ENCODE data around the gene PRPF8. TPM values are rescaled to one million over a fixed set of nuclear protein-coding genes. Genes with fewer than 3 reads are reported as not detected.

Gene PRPF8
- total and polyA plus RNA-seq, 2 of the 8 experiments (the other 6 are each of a cell fraction or from before 2014, with no cell fraction given), result 329 to 337 TPM

DNA sequence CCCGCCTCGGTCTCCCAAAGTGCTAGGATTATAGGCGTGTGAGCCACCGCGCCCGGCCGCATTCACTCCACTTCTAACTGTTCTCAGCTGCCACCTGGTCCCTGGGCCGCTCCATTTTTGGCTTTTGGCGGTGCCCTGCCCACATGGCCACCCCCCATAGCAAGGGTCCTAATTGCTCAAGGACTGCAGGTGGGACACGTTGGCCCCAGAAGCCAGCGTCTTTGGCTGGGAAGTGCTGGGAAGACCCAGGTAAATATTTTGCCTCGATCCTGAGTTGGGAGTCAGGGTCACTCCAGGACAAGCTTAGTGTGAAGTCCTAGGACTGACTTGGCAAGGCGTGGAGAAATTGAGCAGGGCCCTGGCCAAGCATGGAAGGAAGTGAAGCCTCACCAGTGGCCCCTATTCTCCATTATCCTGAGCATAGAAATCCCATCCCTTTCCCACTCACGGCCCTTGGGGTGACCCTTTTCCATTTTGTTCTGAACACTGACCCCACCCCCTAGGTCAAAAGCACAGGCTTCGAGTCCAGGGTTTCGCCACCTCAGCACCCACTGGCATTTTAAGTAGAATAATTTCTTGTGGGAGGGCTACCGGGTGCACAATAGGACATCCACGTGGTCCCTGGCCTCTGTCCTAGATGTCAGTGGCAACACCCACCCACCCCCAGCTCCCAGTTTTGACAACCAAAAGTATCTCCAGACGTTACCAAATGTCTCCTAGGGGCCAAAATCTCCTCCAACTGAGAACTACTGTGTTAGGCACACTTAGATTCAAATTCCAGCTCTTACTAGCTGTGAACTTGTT, 33.9 kb upstream of the PRPF8 start:
- no peak overlapping the region for H3K9ac ChIP-seq (replicated peaks in 1 of 4; ENCODE audit: extremely low read depth in 1 of 4, low read depth in 3 of 4, low read length in 3 of 4)
- no peak overlapping the region for H3K4me3 ChIP-seq (ENCODE audit: extremely low read depth in 1 of 4, insufficient read depth in 2 of 4, low read depth in 3 of 4, low read length in 4 of 4)
- ChIA-PET CTCF (ENCODE audit: partially characterized antibody) (interaction anchor here (1.3 to 6.9 kb wide), 4 partner anchors 12 to 64 kb away, joined by 3 to 117 read pairs (median 38); no protein-coding TSS in a partner anchor), POLR2A (ENCODE audit: partially characterized antibody) (interaction anchor here (0.9 to 2.1 kb wide), 4 partner anchors 10 to 44 kb away, joined by 3 to 12 read pairs (median 4); no protein-coding TSS in a partner anchor)
- H3K4ac ChIP-seq (replicated peaks; ENCODE audit: insufficient read length, low read depth, low read length), result peak overlapping the region; percentile 78
- H3K14ac ChIP-seq (ENCODE audit: insufficient read length), result no peak overlapping the region
- peaks cover 0 to 4% of the 10 kb centered on the region in 2 experiments for H4K20me1 ChIP-seq (replicated peaks in 1 of 2; ENCODE audit: control insufficient read depth in 1 of 2, insufficient read depth in 2 of 2, low read length in 2 of 2)
- no peak overlapping the region for H2BK120ac ChIP-seq (replicated peaks; ENCODE audit: low read depth, low read length)
- DNase-seq (ENCODE audit: low read depth in 1 of 2, low spot score in 2 of 2), result no peak
- H3K4me1 ChIP-seq (replicated peaks in 1 of 4; ENCODE audit: control insufficient read depth in 3 of 4, insufficient read depth in 4 of 4, low read length in 3 of 4), result peaks cover 0 to 15% (median 11%) of the 10 kb centered on the region in 4 experiments; a peak in 6 of 7 replicates
- H3K36me3 ChIP-seq (ENCODE audit: control insufficient read depth in 2 of 4, insufficient read depth in 4 of 4, low read length in 3 of 4), result no peaks in the 10 kb centered on the region
- H2AFZ ChIP-seq (ENCODE audit: low read length), result no peak overlapping the region
- H3K4me2 ChIP-seq (ENCODE audit: insufficient read depth in 1 of 2, low read depth in 2 of 2, low read length in 2 of 2), result peak overlapping the region in 1 of 2 experiments; percentile 97; a peak in 1 of 4 replicates
- no peak overlapping the region for H2BK20ac ChIP-seq (ENCODE audit: low read length)
- H3K79me1 ChIP-seq (ENCODE audit: low read depth, low read length), result peaks cover 4% of the 10 kb centered on the region; the same call in 1 of the 2 replicates
- H4K5ac ChIP-seq (ENCODE audit: insufficient read length, low read depth, low read length), result peak overlapping the region; percentile 13
- H3K27me3 ChIP-seq (replicated peaks in 1 of 4; ENCODE audit: control insufficient read depth in 3 of 4, extremely low read depth in 1 of 4, insufficient read depth in 3 of 4, low read length in 3 of 4), result no peaks in the 10 kb centered on the region
- 91% methylated on average over 19 of the region's 19 CpGs; no CpG with 5 or more reads in 1 of the 2 experiments for WGBS, 2 experiments (ENCODE audit: extremely low coverage in 1 of 2, insufficient coverage in 1 of 2, insufficient read length in 1 of 2, insufficient replicate concordance in 2 of 2, low coverage in 1 of 2, low lambda C conversion rate in 2 of 2, missing lambda C conversion rate in 1 of 2)
- no peak overlapping the region for H3K27ac ChIP-seq (ENCODE audit: low read depth, low read length)
- no peak for FAIRE-seq
- H3K23ac ChIP-seq (ENCODE audit: insufficient read length), result no peak overlapping the region
- H3K18ac ChIP-seq (ENCODE audit: extremely low read depth, low read length), result no peak overlapping the region
- H3K9me3 ChIP-seq (ENCODE audit: insufficient read depth in 2 of 2, low read depth in 1 of 2, low read length in 1 of 2), result no peaks in the 10 kb centered on the region
- H4K91ac ChIP-seq (replicated peaks; ENCODE audit: insufficient read length, low read length), result peak overlapping the region; percentile 68
- no peak overlapping the region; the same call in 1 of the 2 replicates for H2BK5ac ChIP-seq (ENCODE audit: low read depth, low read length)
- peak overlapping the region; percentile 32 for H2BK12ac ChIP-seq (ENCODE audit: low read depth, low read length)
- H2BK15ac ChIP-seq (ENCODE audit: low read length), result peak overlapping the region; percentile 61; the same call in 1 of the 2 replicates
- H2AK5ac ChIP-seq (ENCODE audit: low read depth, low read length), result peak overlapping the region; percentile 67; the same call in 1 of the 2 replicates
- no peak overlapping the region for H4K8ac ChIP-seq (ENCODE audit: extremely low read depth, insufficient read depth, low read length)
- H3K56ac ChIP-seq (replicated peaks; ENCODE audit: insufficient read length, low read depth, low read length), result no peak overlapping the region
- H3K79me2 ChIP-seq (ENCODE audit: control insufficient read depth in 1 of 2, insufficient read depth in 2 of 2, low read length in 2 of 2), result no peaks in the 10 kb centered on the region
- H3K23me2 ChIP-seq (ENCODE audit: low read depth, low read length), result peaks cover 17% of the 10 kb centered on the region
- TF ChIP-seq RFX5 (IDR thresholded peaks at IDR 0.05; ENCODE audit: borderline replicate concordance, low read depth, low read length) (no peak), CHD2 (IDR thresholded peaks at IDR 0.05; ENCODE audit: low read length) (no peak), CTBP2 (IDR thresholded peaks at IDR 0.05; ENCODE audit: borderline replicate concordance, insufficient read depth, insufficient read length, low read length) (no peak), SUZ12 (IDR thresholded peaks at IDR 0.05; ENCODE audit: low read length) (no peak), BACH1 (IDR thresholded peaks at IDR 0.05; ENCODE audit: low read length) (no peak), NANOG (IDR thresholded peaks at IDR 0.05; ENCODE audit: insufficient read depth, low read depth, low read length, poor library complexity, severe bottlenecking) (no peak), EZH2 (IDR thresholded peaks at IDR 0.05; ENCODE audit: low read depth, low read length, severe bottlenecking) (no peak), GTF2F1 (IDR thresholded peaks at IDR 0.05; ENCODE audit: borderline replicate concordance, low read depth, low read length) (no peak), TAF1 (IDR thresholded peaks at IDR 0.05; ENCODE audit: low read depth, low read length) (no peak), HDAC2 (IDR thresholded peaks at IDR 0.05; ENCODE audit: borderline replicate concordance in 1 of 2, low read depth in 2 of 2, low read length in 2 of 2) (no peak), SAP30 (IDR thresholded peaks at IDR 0.05; ENCODE audit: insufficient read depth, insufficient replicate concordance, low read length) (no peak)
